Left ventricle myocardium inferior (tissue), 1 donor: ENCODE data around the gene PGS1. TPM values are rescaled to one million over a fixed set of nuclear protein-coding genes. Genes with fewer than 3 reads are reported as not detected.

Experiments
- DNase-seq: peaks from one replicate; pipeline ENCODE4 v3.0.0-alpha.2; 2020
- H3K27ac ChIP-seq: fragments of 200-600 bp; replicated peaks from 2 replicates; pipeline ENCODE4 v1.8.0; 2021
- H3K27me3 ChIP-seq: fragments of 200-600 bp; 2 replicates; pipeline ENCODE4 v1.8.0; 2021; ENCODE audit warnings: low read depth
- H3K36me3 ChIP-seq: fragments of 200-600 bp; 2 replicates; pipeline ENCODE4 v1.8.0; 2021
- H3K4me1 ChIP-seq: fragments of 200-600 bp; 2 replicates; pipeline ENCODE4 v1.8.0; 2021
- H3K4me3 ChIP-seq: fragments of 200-600 bp; 2 replicates; pipeline ENCODE4 v1.8.0; 2021; ENCODE audit warnings: mild to moderate bottlenecking, moderate library complexity
- H3K9me3 ChIP-seq: fragments of 200-600 bp; replicated peaks from 2 replicates; pipeline ENCODE4 v1.8.0; 2021
- intact Hi-C: fragments of 100-400 bp; cut with micrococcal nuclease; formaldehyde crosslinking; loops from one replicate; pipeline ENCODE4 v1.11.0; 2022
- total RNA-seq: library from RNA; stranded (reverse); fragmentation: NEBNext Ultra II Directional; extraction: Animal tissue kit (Norgen Biotek cat#: 25700); gene quantifications from one replicate; pipeline ENCODE4 v1.2.1, GENCODE V29; 2021
- TF ChIP-seq, protein P1 (sequence below): fragments of 200-600 bp; IDR thresholded peaks from 2 replicates; pipeline ENCODE4 v1.8.0; 2021; ENCODE audit warnings: antibody characterized with exemption, mild to moderate bottlenecking, borderline replicate concordance
- donor health status: DM: no; HTN: yes; CAD: no; lungs with severe emphysema.

PGS1 gene
- total RNA-seq, 1 donor from 2014 or later = 17.1 TPM

DNA sequence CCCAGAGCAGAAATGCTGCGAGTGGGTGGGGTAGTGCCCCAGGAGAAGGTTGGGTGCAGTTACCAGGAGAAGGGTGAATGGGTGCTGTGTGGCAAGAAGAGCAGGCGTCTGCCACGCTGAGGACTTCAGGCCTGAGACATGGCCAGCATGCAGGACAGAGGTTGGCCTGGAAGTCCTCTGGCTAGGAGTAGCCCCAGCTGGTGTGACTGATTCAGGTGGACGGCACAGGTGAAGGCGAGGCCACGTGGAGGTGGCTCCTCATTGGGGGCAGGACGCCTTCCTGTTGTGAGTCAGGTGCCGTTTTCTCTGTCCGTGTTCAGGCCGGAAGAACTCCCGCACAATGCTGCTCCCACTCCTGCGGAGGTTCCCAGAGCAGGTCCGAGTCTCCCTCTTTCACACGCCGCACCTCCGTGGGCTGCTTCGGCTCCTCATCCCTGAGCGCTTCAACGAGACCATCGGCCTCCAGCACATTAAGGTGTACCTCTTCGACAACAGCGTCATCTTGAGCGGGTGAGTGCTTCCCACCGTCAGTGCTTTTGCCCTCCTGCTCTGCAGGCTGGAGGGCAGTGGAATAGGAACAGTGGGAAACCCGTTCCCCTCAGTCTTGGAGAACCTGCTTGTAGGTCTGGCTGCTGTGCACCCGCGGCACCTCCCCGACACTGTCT is 20.7 kb downstream of the PGS1 start:
- Histone ChIP-seq H3K4me3 (no peak overlapping the region), H3K27ac (no peak overlapping the region), H3K36me3 (peaks cover 65% of the 10 kb centered on the region), H3K9me3 (no peaks in the 10 kb centered on the region), H3K4me1 (peaks cover 62% of the 10 kb centered on the region), H3K27me3 (no peaks in the 10 kb centered on the region)
- intact Hi-C loops = no loop called here
- no peak for DNase-seq
- TF ChIP-seq, protein P1, sequence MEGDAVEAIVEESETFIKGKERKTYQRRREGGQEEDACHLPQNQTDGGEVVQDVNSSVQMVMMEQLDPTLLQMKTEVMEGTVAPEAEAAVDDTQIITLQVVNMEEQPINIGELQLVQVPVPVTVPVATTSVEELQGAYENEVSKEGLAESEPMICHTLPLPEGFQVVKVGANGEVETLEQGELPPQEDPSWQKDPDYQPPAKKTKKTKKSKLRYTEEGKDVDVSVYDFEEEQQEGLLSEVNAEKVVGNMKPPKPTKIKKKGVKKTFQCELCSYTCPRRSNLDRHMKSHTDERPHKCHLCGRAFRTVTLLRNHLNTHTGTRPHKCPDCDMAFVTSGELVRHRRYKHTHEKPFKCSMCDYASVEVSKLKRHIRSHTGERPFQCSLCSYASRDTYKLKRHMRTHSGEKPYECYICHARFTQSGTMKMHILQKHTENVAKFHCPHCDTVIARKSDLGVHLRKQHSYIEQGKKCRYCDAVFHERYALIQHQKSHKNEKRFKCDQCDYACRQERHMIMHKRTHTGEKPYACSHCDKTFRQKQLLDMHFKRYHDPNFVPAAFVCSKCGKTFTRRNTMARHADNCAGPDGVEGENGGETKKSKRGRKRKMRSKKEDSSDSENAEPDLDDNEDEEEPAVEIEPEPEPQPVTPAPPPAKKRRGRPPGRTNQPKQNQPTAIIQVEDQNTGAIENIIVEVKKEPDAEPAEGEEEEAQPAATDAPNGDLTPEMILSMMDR = no peak

DNA sequence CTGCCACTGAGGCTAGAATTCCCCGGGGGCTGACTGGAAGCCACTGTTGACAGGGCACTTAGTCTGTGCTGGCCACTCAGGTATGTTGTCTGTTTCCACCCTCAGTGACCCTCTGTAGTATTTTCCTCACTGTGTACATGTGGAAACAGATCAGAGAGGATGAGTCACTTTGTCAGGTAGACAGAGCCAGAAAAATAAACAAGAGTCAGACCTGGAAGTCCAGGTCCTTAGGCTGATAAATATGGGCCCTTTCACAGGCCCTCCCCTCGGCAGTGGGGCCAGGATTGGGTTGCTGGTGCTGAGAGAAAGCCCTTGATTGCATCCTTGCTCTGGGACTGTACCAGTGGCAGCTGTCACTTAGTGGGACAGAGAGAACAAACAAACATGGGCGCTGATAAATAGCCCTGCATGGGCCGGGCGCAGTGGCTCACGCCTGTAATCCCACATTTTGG is 21.3 kb downstream of the PGS1 start:
- no peaks in the 10 kb centered on the region for H3K27me3 ChIP-seq
- H3K4me3 ChIP-seq = no peak overlapping the region
- TF ChIP-seq, protein P1 = no peak
- H3K4me1 ChIP-seq = peaks cover 57% of the 10 kb centered on the region
- DNase-seq = no peak
- peaks cover 71% of the 10 kb centered on the region for H3K36me3 ChIP-seq
- intact Hi-C loops = no loop called here
- no peaks in the 10 kb centered on the region for H3K9me3 ChIP-seq
- H3K27ac ChIP-seq = no peak overlapping the region

DNA sequence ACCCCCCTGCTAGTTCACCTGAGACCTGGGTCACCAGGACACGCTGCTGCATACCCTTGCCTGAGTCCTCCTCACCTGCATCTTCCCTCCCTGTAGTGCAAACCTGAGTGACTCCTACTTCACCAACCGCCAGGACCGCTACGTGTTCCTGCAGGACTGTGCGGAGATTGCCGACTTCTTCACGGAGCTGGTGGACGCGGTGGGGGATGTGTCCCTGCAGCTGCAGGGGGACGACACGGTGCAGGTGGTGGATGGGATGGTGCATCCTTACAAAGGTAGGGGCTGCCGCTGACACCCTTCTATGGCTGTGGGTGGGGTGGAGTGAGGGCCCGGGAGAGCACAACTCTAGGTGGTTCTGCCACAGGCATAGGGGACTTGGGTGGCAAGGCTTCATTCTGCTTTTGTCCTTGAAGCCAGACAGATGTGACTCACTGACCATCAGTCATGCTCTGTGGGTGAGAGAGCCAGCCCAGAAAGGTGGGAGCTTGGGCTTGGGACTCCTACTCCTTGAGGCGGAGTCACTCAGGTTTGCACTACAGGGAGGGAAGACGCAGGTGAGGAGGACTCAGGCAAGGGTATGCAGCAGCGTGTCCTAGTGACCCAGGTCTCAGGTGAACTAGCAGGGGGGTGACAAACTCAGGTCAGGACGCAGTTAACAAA is 22.3 kb downstream of the PGS1 start:
- H3K36me3 ChIP-seq = peaks cover 75% of the 10 kb centered on the region
- intact Hi-C loops = no loop called here
- no peak overlapping the region for H3K27ac ChIP-seq

DNA sequence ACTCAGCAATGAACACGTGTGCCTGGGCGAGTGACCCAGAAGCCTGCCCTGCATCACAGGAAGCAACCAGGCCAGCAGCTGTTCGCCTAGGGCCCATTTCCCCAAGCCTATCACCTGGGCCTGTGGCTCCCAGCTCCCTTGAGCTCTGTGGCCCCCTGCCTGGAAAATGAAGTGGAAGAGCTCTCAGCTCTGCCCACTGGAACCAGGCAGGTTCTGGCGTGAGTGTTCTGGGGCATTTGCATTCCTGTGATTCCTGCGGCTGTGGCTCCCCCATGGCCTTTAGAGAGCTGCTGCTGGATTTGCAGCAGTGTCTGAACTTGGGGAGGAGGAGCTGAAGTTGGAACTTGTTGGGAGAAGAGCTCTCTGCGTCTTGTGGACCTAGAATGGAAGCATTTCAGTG is 22.8 kb downstream of the PGS1 start:
- Histone ChIP-seq H3K4me3 (no peak overlapping the region), H3K27ac (no peak overlapping the region), H3K9me3 (no peaks in the 10 kb centered on the region), H3K27me3 (no peaks in the 10 kb centered on the region), H3K36me3 (peaks cover 81% of the 10 kb centered on the region), H3K4me1 (peaks cover 42% of the 10 kb centered on the region)
- intact Hi-C loops = no loop called here
- DNase-seq = no peak
- TF ChIP-seq, protein P1 = no peak

More for the DNA sequence above, 22.3 kb downstream of the PGS1 start:
- Histone ChIP-seq H3K4me1 (peaks cover 48% of the 10 kb centered on the region), H3K9me3 (no peaks in the 10 kb centered on the region), H3K4me3 (no peak overlapping the region), H3K27me3 (no peaks in the 10 kb centered on the region)
- DNase-seq = no peak
- TF ChIP-seq, protein P1 = no peak

DNA sequence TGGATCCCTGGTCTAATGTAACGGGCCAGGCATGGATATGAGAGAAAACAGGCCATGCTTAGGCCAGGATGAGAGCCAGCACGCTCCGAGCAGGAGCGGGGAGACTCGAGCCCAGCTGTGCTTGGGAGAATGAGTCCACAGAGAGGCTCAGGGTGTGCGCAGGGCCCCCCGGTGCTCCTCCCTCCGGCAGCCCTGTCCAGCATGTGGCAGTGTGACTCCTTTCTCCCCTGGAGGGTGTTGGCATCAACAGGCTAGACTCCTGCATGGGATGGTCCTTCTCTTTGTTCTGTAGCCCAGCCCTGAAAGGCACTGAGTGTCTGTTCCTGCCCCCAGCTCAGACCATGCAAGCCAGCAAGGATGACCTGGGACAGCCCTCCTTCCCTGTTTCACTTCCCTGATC is 23.4 kb downstream of the PGS1 start:
- intact Hi-C loops = no loop called here
- Histone ChIP-seq H3K4me3 (no peak overlapping the region), H3K36me3 (peaks cover 84% of the 10 kb centered on the region), H3K27me3 (no peaks in the 10 kb centered on the region), H3K9me3 (no peaks in the 10 kb centered on the region), H3K4me1 (peaks cover 36% of the 10 kb centered on the region), H3K27ac (no peak overlapping the region)
- TF ChIP-seq, protein P1 = no peak
- DNase-seq = no peak
